ENCODE measurements around the gene MZF1.

The MZF1 gene

DNA sequence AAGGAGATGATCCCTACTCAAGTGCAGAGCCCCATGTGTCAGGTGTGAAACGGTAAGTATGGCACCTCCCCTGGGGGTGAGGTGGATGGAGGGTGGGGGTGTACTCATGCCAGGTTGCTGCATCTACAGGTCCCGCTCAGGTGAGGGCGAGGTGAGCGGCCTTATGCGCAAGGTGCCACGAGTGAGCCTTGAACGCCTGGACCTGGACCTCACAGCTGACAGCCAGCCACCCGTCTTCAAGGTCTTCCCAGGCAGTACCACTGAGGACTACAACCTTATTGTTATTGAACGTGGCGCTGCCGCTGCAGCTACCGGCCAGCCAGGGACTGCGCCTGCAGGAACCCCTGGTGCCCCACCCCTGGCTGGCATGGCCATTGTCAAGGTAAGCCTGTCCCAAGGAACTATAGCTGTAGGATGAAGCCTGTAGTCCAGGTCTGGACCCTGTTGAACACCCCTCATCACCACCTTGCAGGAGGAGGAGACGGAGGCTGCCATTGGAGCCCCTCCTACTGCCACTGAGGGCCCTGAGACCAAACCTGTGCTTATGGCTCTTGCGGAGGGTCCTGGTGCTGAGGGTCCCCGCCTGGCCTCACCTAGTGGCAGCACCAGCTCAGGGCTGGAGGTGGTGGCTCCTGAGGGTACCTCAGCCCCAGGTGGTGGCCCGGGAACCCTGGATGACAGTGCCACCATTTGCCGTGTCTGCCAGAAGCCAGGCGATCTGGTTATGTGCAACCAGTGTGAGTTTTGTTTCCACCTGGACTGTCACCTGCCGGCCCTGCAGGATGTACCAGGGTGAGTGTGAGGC, 24.1 kb downstream of the MZF1 start:
- POLR2A ChIA-PET: interaction anchor here (0.8 to 1.2 kb wide), 4 partner anchors 9 to 29 kb away, joined by 3 to 5 read pairs (median 4); partner anchors contain the start of genes UBE2M and ZBTB45
- CTCF ChIA-PET: no interaction called here
- DNase-seq (ENCODE audit: extremely low spot score): no peak
- TF ChIP-seq LEF1 (IDR thresholded peaks at IDR 0.05; ENCODE audit: borderline replicate concordance) (no peak), HDGF (IDR thresholded peaks at IDR 0.05; ENCODE audit: borderline replicate concordance) (no peak), L3MBTL2 (conservative IDR thresholded peaks at IDR 0.05) (no peak), CTBP1 (IDR thresholded peaks at IDR 0.05; ENCODE audit: borderline replicate concordance) (no peak), SP1 (IDR thresholded peaks at IDR 0.05) (no peak), NFRKB (IDR thresholded peaks at IDR 0.05) (no peak), ZNF384 (IDR thresholded peaks at IDR 0.05) (no peak), TARDBP (IDR thresholded peaks at IDR 0.05) (no peak), FOXM1 (IDR thresholded peaks at IDR 0.05; ENCODE audit: borderline replicate concordance) (no peak), SUZ12 (IDR thresholded peaks at IDR 0.05) (no peak), FOXK2 (IDR thresholded peaks at IDR 0.05) (no peak), ELF4 (IDR thresholded peaks at IDR 0.05) (no peak), BHLHE40 (IDR thresholded peaks at IDR 0.05; ENCODE audit: borderline replicate concordance) (no peak), FOXA1 (IDR thresholded peaks at IDR 0.05) (no peak), ARNT (IDR thresholded peaks at IDR 0.05) (no peak)
- TF ChIP-seq, protein P1, sequence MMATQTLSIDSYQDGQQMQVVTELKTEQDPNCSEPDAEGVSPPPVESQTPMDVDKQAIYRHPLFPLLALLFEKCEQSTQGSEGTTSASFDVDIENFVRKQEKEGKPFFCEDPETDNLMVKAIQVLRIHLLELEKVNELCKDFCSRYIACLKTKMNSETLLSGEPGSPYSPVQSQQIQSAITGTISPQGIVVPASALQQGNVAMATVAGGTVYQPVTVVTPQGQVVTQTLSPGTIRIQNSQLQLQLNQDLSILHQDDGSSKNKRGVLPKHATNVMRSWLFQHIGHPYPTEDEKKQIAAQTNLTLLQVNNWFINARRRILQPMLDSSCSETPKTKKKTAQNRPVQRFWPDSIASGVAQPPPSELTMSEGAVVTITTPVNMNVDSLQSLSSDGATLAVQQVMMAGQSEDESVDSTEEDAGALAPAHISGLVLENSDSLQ (IDR thresholded peaks at IDR 0.05): no peak

DNA sequence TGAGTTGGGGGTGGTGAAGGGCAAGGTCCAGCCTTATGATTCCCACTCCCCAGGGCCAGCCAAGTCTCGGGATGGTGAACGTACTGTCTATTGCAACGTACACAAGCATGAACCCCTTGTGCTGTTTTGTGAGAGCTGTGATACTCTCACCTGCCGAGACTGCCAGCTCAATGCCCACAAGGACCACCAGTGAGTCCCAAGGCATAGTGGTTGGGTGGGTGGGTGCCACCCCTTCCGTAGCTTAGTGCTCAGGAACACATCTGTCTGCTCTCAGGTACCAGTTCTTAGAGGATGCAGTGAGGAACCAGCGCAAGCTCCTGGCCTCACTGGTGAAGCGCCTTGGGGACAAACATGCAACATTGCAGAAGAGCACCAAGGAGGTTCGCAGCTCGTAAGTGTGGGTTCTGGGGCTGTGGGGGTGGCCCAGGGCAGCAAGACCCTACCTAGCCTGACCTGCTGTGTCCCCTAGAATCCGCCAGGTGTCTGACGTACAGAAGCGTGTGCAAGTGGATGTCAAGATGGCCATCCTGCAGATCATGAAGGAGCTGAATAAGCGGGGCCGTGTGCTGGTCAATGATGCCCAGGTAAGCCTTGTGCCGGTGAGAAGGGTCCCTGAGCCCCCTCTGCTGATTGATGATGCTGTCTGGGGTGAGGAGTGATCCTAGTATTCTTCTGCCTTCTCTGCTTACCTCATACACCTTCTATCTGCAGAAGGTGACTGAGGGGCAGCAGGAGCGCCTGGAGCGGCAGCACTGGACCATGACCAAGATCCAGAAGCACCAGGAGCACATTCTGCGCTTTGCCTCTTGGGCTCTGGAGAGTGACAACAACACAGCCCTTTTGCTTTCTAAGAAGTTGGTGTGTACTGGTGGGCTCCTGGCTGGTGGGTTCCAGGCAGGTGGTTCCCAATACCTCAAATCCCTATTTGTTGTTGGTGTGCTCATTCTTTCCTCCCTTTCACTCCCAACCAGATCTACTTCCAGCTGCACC, 25.5 kb downstream of the MZF1 start:
- CTCF ChIA-PET: no interaction called here

DNA sequence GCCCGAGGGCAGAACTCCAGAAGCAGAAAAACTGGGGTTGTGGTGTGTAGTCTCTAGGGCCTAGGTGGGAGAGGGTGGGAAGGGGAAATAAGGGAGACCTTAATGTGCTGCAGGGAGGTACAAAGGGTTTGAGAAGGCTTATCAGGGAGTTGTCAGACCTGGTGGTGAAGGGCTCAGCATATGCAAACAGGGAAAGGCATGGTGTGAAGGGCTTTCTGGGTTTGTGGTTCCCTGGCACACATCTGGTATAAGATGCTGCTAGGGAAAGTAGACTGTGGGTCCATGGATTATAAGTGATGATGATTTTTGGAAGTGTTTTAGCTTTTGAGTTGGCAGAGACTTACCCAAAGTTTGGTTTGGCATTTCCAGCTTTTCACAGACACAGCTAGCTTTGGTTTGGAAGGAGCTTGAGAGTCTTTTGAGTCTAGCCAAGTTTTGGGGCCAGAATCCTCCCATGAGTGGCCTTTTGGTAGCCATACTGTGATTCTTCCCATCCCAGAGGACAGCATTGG, 27.1 kb downstream of the MZF1 start:
- ChIA-PET POLR2A (interaction anchor here (1.0 to 3.8 kb wide), 5 partner anchors 8 to 25 kb away, joined by 3 to 96 read pairs (median 4); partner anchors contain the start of genes CHMP2A and ZBTB45), CTCF (no interaction called here)
- TF ChIP-seq CTBP1 (IDR thresholded peaks at IDR 0.05; ENCODE audit: borderline replicate concordance): no peak
- no peak for TF ChIP-seq FOXK2 (IDR thresholded peaks at IDR 0.05)
- no peak for TF ChIP-seq LEF1 (IDR thresholded peaks at IDR 0.05; ENCODE audit: borderline replicate concordance)
- TF ChIP-seq BHLHE40 (IDR thresholded peaks at IDR 0.05; ENCODE audit: borderline replicate concordance): no peak
- TF ChIP-seq, protein P1 (IDR thresholded peaks at IDR 0.05): no peak
- TF ChIP-seq HDGF (IDR thresholded peaks at IDR 0.05; ENCODE audit: borderline replicate concordance): no peak
- no peak for TF ChIP-seq TARDBP (IDR thresholded peaks at IDR 0.05)
- TF ChIP-seq NFRKB (IDR thresholded peaks at IDR 0.05): no peak
- no peak for TF ChIP-seq SP1 (IDR thresholded peaks at IDR 0.05)
- TF ChIP-seq FOXA1 (IDR thresholded peaks at IDR 0.05): no peak
- TF ChIP-seq ARNT (IDR thresholded peaks at IDR 0.05): no peak
- TF ChIP-seq SUZ12 (IDR thresholded peaks at IDR 0.05): no peak
- TF ChIP-seq ELF4 (IDR thresholded peaks at IDR 0.05): no peak
- DNase-seq (ENCODE audit: extremely low spot score): no peak

More for the DNA sequence above, 25.5 kb downstream of the MZF1 start:
- no peak for DNase-seq (ENCODE audit: extremely low spot score)
- POLR2A ChIA-PET: interaction anchor here (0.8 to 1.4 kb wide), 3 partner anchors 9 to 26 kb away, joined by 4 to 6 read pairs (median 4); no protein-coding TSS in a partner anchor
- no peak for TF ChIP-seq L3MBTL2 (conservative IDR thresholded peaks at IDR 0.05)
- TF ChIP-seq BHLHE40 (IDR thresholded peaks at IDR 0.05; ENCODE audit: borderline replicate concordance): no peak
- no peak for TF ChIP-seq TARDBP (IDR thresholded peaks at IDR 0.05)
- no peak for TF ChIP-seq FOXA1 (IDR thresholded peaks at IDR 0.05)
- TF ChIP-seq ARNT (IDR thresholded peaks at IDR 0.05): no peak
- TF ChIP-seq SUZ12 (IDR thresholded peaks at IDR 0.05): no peak
- no peak for TF ChIP-seq NFRKB (IDR thresholded peaks at IDR 0.05)
- TF ChIP-seq FOXK2 (IDR thresholded peaks at IDR 0.05): no peak
- TF ChIP-seq LEF1 (IDR thresholded peaks at IDR 0.05; ENCODE audit: borderline replicate concordance): no peak
- TF ChIP-seq ZNF384 (IDR thresholded peaks at IDR 0.05): no peak
- TF ChIP-seq CTBP1 (IDR thresholded peaks at IDR 0.05; ENCODE audit: borderline replicate concordance): no peak
- no peak for TF ChIP-seq ELF4 (IDR thresholded peaks at IDR 0.05)
- TF ChIP-seq, protein P1 (IDR thresholded peaks at IDR 0.05): no peak
- no peak for TF ChIP-seq FOXM1 (IDR thresholded peaks at IDR 0.05; ENCODE audit: borderline replicate concordance)
- no peak for TF ChIP-seq HDGF (IDR thresholded peaks at IDR 0.05; ENCODE audit: borderline replicate concordance)
- no peak for TF ChIP-seq SP1 (IDR thresholded peaks at IDR 0.05)

DNA sequence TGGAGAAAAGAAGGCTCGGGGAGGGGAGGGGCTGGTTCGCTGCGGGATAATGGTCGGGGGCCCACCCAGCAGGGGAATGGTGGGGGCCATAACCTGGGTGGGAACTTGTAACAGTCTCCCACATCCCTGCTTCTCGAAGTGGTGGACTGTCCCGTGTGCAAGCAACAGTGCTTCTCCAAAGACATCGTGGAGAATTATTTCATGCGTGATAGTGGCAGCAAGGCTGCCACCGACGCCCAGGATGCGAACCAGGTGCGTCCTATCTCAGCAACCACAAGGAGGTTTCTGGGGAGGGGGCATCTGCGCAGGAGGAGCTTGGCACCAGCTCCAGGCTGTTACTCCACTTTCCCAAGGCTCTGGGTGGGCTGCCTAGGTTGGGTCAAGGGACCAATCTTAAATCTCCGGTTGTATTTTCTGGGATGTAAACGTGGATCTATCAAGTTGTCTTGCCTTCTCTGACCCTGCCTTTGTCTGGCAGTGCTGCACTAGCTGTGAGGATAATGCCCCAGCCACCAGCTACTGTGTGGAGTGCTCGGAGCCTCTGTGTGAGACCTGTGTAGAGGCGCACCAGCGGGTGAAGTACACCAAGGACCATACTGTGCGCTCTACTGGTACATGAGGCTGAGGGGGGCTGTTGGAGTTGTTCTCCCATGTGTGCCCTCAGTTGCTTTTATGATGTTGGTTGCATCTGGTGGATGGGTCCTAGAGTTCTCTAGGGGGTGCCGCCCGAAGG, 27.7 kb downstream of the MZF1 start:
- DNase-seq (ENCODE audit: extremely low spot score): no peak
- no peak for TF ChIP-seq L3MBTL2 (conservative IDR thresholded peaks at IDR 0.05)
- TF ChIP-seq ARNT (IDR thresholded peaks at IDR 0.05): no peak
- TF ChIP-seq TARDBP (IDR thresholded peaks at IDR 0.05): no peak
- TF ChIP-seq NFRKB (IDR thresholded peaks at IDR 0.05): no peak
- TF ChIP-seq FOXM1 (IDR thresholded peaks at IDR 0.05; ENCODE audit: borderline replicate concordance): no peak
- no peak for TF ChIP-seq ZNF384 (IDR thresholded peaks at IDR 0.05)
- no peak for TF ChIP-seq BHLHE40 (IDR thresholded peaks at IDR 0.05; ENCODE audit: borderline replicate concordance)
- CTCF ChIA-PET: no interaction called here
- POLR2A ChIA-PET: interaction anchor here (1.0 to 3.8 kb wide), 5 partner anchors 9 to 183 kb away, joined by 3 to 96 read pairs (median 6); partner anchors contain the start of genes CHMP2A, ZBTB45 and ZNF497
